Inflammatory macrophage treated with lipopolysaccharide for 1 hour (primary cell): ENCODE results near the gene KLHL8.
A peak's percentile ranks its signal among the peaks of the same experiment; 100 is the strongest.
"Not testable (repeated sequence)": the region's sequence is repeated elsewhere in the genome, so short reads cannot be mapped to it uniquely, and the experiment has no call there.

Experiments
- DNase-seq, 2 donors: peaks; one replicate each; pipeline ENCODE4 v3.0.0-alpha.2; 2020 to 2022

The KLHL8 gene

GRCh38 chr4:87227751-87228151 is 7.3 kb upstream of the KLHL8 start:
- peak; percentile 51 to 88 for DNase-seq

GRCh38 chr4:87225936-87226335 is 5.5 kb upstream of the KLHL8 start:
- no peak for DNase-seq

GRCh38 chr4:87224141-87224923 is 3.9 kb upstream of the KLHL8 start:
- DNase-seq = no peak

GRCh38 chr4:87219632-87220093 is 755 bp downstream of the KLHL8 start:
- DNase-seq = peak; percentile 48 to 52

GRCh38 chr4:87217235-87217763 is 3.1 kb downstream of the KLHL8 start:
- not testable (repeated sequence) for DNase-seq

- no peak for DNase-seq
Measured at GRCh38 chr4:87216469-87216868, 3.9 kb downstream of the KLHL8 start.

GRCh38 chr4:87213421-87214075 is 6.9 kb downstream of the KLHL8 start:
- peak in 1 of 2 donors; percentile 24 for DNase-seq

GRCh38 chr4:87211249-87211952 is 9.0 kb downstream of the KLHL8 start:
- DNase-seq = no peak

GRCh38 chr4:87209696-87210095 is 10.7 kb downstream of the KLHL8 start:
- peak; percentile 90 to 91 for DNase-seq

GRCh38 chr4:87209182-87209581 is 11.2 kb downstream of the KLHL8 start:
- DNase-seq = peak in 1 of 2 donors; percentile 40

- DNase-seq = no peak
Measured at GRCh38 chr4:87204559-87204958, 15.9 kb downstream of the KLHL8 start.

GRCh38 chr4:87196927-87197326 is 23.5 kb downstream of the KLHL8 start:
- no peak for DNase-seq

GRCh38 chr4:87196146-87196545 is 24.3 kb downstream of the KLHL8 start:
- DNase-seq = no peak

GRCh38 chr4:87193958-87194675 is 26.3 kb downstream of the KLHL8 start:
- no peak for DNase-seq

- DNase-seq = no peak
Measured at GRCh38 chr4:87192145-87192919, 28.1 kb downstream of the KLHL8 start.

- no peak for DNase-seq
Measured at GRCh38 chr4:87188932-87189331, 31.5 kb downstream of the KLHL8 start.

- DNase-seq = peak in 1 of 2 donors; percentile 3
Measured at GRCh38 chr4:87188048-87188447, 32.4 kb downstream of the KLHL8 start.

- DNase-seq = no peak
Measured at GRCh38 chr4:87185146-87185870, 35.1 kb downstream of the KLHL8 start.

GRCh38 chr4:87180767-87181166 is 39.7 kb downstream of the KLHL8 start:
- no peak for DNase-seq

GRCh38 chr4:87179751-87180150 is 40.7 kb downstream of the KLHL8 start:
- no peak for DNase-seq

- DNase-seq = no peak
Measured at GRCh38 chr4:87174672-87175071, 45.7 kb downstream of the KLHL8 start.
